Fibroblast of pulmonary artery (primary cell): ENCODE results near the gene BSND.
"Not testable (repeated sequence)": the region's sequence is repeated elsewhere in the genome, so short reads cannot be mapped to it uniquely, and the experiment has no call there.

Experiments
- DNase-seq: peaks from one replicate; pipeline ENCODE4 v3.0.0-alpha.2; 2010; ENCODE audit warnings: low read depth
- H3K4me3 ChIP-seq: replicated peaks from 2 replicates; pipeline ENCODE4 v1.5.1; 2011; ENCODE audit warnings: low read depth, mild to moderate bottlenecking, control low read depth, low read length, moderate library complexity
- TF ChIP-seq, protein P1 (sequence below): IDR thresholded peaks from 2 replicates; pipeline ENCODE4 v1.5.1; 2011; ENCODE audit warnings: mild to moderate bottlenecking, control low read depth, low read length, inconsistent platforms; ENCODE audit errors: missing control alignments

BSND gene

DNA sequence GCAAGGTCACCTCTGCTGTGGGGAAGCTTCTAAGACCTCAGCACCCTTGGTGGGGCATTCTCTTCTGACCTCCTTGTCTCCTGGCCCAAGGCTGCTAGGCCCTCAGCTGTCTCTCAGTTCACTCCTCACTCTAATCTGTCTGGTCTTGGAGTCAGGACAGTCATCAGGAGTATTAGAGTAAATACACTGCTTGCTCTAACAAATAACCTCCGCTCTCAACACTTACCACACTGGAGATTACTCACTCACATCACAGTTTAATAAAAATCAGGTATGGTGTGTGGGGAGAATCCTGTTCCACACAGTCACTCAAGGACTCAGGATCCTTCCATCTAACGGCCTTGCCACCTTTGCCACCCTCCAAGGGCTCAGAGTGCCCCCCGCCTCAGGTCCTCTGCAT lies 44.9 kb upstream of the BSND start:
- H3K4me3 ChIP-seq = no peak overlapping the region
- DNase-seq = no peak
- TF ChIP-seq, protein P1, sequence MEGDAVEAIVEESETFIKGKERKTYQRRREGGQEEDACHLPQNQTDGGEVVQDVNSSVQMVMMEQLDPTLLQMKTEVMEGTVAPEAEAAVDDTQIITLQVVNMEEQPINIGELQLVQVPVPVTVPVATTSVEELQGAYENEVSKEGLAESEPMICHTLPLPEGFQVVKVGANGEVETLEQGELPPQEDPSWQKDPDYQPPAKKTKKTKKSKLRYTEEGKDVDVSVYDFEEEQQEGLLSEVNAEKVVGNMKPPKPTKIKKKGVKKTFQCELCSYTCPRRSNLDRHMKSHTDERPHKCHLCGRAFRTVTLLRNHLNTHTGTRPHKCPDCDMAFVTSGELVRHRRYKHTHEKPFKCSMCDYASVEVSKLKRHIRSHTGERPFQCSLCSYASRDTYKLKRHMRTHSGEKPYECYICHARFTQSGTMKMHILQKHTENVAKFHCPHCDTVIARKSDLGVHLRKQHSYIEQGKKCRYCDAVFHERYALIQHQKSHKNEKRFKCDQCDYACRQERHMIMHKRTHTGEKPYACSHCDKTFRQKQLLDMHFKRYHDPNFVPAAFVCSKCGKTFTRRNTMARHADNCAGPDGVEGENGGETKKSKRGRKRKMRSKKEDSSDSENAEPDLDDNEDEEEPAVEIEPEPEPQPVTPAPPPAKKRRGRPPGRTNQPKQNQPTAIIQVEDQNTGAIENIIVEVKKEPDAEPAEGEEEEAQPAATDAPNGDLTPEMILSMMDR = no peak

DNA sequence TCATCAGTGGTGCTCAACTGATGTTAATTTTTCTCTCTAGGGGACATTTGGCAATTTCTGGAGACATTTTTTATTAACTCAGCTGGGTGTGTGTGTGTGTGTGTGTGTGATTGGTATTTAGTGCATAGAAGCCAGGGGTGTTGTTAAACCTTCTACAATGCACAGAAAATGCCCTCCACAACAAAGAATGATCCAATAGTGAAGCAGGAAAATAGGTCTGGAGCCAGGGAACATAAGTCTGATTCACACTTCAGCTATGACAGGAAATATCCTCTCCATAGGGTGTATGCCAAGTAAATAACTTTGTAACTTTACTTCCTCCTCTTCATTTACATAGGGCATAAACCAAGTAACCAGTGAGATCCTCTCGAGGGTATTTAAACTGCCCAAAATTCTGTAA lies 43.4 kb upstream of the BSND start:
- H3K4me3 ChIP-seq = no peak overlapping the region
- TF ChIP-seq, protein P1 = no peak
- DNase-seq = peak; percentile 88

DNA sequence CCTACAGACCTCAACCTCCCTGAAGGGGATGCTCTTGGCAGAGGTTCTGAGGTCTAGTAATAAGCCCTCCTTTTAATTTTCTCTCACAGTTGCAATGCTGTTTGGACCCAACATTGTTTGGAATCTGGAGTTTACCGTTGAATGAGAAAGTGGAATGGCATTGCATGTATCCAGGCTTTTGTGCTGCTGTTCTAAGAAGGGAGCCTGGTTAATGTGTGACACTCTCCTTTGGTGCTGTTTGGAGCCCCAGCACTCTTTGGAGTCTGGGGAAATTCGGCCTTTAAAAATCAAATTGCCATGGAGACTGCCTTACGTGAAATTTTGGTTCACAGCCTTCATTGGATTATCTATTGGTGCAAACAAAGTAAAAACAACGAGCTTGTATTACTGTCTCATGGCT lies 42.0 kb upstream of the BSND start:
- H3K4me3 ChIP-seq = no peak overlapping the region
- TF ChIP-seq, protein P1 = no peak
- DNase-seq = no peak

DNA sequence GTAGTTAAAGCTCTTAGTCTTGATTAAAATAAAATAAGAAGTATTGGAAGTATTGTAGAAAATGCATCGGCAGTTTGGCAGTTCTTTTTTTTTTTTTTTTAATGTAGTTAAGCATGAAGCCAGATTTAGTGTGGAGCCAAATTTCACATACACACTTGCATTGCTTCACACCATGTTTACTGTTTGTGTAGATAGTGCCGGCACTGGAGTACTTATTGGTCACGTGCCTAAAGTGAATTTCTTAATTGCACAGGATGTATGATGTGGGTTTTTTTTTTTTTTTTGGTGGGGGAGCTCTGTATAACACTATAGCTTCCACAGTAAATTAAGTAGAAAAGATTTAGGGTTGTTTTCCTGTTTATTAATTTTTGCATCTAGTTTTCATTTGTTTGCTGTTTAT lies 39.5 kb upstream of the BSND start:
- no peak overlapping the region for H3K4me3 ChIP-seq
- DNase-seq = peak; percentile 51
- TF ChIP-seq, protein P1 = no peak

DNA sequence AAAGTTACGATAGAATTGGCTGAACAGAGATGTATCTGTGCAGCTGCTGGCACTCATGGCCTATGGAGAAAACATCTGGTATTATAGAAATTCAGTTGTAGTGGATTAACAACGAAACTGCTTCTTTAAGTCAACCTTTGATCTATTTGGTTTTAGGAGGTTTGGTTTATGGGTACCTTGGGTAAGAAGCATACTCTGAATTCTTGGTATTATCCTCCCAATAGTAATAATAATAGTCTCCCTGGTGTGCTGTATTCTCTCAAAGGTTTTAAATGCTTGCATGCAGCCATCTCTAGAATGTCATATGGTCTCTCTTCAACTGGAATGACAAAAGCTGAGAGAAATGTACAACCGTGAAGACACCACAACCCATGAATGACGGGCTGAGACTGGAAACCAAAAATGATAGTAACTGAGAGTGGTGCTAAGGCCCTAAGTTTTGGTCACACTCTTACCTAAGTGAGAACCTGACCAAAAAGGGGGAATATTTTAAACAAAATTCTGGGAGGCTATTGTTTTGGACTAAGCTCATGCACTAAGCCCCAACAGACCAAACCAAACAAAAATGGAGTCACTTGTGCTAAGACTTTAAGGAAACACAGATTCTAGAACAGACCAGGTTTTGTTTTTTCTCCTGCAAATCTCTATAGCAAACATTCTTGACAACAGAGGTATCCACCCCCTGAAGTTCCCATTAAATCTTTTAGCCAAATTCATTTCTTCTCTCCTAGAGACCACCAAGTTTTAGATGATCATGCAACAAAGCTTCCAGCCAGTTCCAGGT lies 35.9 kb upstream of the BSND start:
- TF ChIP-seq, protein P1 = no peak
- H3K4me3 ChIP-seq = no peak overlapping the region
- no peak for DNase-seq

DNA sequence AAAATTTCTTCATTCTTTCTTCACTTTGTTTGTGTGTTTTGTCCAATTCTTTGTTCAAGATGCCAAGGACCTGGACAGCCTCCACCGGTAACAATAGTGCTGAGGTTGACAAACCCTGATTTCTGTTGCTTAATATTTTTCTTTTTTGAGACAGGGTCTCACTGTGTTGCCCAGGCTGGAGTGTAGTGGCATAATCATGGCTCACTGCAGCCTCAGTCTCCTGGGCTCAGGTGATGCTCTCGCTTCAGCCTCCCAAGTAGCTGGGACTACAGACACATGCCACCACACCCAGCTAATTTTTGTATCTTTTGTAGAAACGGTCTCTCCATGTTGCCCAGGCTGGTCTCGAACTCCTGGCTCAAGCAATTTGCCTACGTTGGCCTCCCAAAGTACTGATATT lies 34.9 kb upstream of the BSND start:
- not testable (repeated sequence) for DNase-seq, H3K4me3 ChIP-seq

DNA sequence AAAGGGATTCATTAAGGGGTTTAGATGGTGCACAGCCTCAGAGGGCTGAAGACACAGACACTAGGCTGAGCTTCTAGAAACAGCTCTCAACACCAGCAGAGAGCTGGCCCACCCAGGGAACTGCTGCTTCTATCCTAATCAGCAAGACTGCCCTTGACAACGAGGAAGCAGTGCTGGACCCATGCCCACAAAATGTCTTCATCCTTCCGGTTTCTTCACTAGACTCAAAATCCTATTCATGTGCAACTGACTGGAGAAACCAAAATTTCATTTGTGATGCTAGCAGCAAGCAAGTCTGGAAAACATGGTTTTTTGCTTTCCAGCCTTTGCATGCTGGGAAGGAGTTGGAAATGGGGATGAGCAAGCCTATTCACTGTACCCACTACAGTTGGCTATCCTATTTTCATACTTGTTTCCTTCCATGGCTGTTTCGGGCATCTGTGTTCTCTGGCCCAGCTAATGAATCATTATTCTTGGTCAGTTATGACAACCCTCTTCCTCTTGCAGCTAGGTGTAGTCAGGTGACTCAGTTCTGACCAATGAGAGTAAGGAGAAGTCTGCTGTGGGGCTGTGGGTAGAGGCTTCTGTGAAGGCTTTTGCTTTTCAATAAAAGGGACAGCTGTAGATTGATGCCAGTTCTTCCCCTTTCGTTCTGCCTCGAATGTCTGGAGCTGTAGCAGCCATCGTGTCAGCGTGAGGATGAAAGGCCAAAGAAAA lies 33.0 kb upstream of the BSND start:
- TF ChIP-seq, protein P1 = no peak
- H3K4me3 ChIP-seq = peak overlapping the region; percentile 32
- DNase-seq = peak; percentile 94
